ENCODE results near the gene NAGS.

GRCh38 chr17:43992641-43993040 lies 11.8 kb upstream of the NAGS start:
- TF ChIP-seq POLR2A (IDR thresholded peaks at IDR 0.05; ENCODE audit: low read length) (no peak), GATA1 (IDR thresholded peaks at IDR 0.05; ENCODE audit: low read depth, low read length) (no peak)

Data from erythroblast (primary cell).